ENCODE data around the gene PTTG1IP.

PTTG1IP gene

DNA sequence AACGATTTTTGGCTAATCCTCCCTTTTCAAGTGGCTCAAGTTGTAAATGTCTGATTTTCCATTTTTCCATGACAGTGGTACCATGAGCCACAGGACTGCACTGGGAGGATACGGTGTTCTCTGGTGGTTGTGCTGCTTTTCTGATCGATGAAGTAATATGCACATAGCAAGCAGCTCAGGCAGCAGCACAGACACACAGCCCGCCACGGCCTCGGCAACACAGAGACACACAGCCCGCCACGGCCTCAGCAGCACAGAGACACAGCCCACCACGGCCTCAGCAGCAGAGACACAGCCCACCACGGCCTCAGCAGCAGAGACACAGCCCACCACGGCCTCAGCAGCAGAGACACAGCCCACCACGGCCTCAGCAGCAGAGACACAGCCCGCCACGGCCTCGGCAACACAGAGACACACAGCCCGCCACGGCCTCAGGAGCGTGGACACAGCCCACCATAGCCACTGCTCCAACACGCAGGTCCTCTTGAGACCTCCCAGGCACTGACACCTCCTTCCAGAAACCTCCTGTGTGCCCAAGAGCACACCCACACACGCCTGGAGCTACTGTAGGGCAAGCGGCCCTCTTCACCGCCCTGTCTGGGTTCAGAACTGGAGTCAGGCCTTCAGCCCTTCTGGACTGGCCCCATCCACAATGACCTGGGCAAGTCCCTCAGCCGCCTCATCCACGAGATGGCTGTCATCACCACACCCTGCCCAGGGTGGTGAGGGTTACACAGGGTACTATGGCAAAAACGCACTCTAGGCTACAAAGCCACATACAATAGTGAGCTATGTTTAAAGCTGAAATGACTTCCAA, 10.4 kb downstream of the PTTG1IP start:
- DNase-seq: no peak

DNA sequence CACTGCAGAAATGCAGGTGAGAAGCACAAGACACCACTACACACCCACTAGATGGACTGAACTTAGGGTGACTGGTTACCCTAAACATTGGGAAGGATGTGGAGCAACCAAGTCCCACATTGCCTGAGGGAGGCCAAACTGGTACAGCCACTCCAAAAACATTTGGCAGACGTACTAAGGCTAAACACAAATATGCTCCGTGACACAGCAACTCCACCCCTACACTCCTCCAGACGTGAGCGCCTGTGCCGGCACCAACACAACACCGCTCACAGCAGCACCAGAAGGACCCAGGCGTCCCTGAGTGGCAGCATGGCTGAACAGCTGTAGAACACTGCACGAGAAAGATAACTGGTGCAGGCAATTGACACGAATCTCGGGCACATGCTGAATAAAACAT, 14.7 kb downstream of the PTTG1IP start:
- DNase-seq: no peak

DNA sequence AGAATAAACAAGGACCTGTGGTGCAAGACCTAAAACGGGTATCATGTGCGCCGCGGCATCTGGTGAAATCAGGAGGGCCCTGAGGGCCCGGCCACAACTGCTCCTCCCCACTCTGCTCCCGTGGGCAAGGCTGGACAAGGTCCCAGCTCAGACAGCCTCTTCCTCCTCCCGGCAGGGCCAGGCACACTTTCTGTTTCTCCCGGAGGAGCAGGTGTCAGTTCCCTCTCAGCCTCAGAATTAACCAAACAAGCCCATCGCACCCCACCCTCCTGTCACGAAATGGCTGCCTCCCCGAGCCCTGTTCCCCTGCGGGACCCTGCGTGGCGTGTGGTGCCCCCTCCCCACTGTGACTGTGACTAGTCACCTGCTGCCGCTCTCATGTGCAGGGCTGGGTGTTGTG, 15.2 kb downstream of the PTTG1IP start:
- no peak for DNase-seq

DNA sequence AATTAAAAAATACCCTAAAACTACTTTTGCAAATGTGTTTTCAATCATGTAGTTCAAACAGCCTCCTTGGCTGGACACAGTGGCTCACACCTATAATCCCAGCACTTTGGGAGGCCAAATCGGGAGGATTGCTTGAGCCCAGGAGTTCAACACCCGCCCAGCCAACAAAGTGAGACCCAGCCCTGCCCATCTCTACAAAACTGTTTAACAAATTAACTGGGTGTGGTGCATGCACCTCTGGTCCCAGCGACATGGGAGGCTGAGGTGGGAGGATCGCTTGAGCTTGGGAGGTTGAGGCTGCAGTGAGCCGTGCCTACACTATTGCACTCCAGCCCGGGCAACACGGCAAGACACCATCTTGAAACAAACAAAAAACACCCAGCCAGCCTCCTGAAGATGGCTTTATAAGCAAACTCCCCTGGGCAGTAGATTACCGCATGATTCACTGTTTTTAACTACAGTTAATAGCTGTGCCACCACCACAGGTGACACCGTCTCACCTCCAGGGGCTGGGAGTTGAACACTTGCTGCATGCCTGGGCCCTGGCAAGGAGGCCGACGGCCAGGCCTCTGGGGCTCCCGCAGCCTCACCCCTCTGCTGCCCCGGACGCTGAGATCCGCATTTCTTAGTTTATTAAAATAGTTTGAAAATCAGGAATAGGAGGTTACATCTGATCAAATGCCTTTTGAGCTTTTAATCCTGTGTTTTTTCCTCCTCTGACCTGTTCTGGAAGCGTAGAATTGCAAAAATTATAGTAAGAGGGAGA, 16.2 kb downstream of the PTTG1IP start:
- DNase-seq: no peak

DNA sequence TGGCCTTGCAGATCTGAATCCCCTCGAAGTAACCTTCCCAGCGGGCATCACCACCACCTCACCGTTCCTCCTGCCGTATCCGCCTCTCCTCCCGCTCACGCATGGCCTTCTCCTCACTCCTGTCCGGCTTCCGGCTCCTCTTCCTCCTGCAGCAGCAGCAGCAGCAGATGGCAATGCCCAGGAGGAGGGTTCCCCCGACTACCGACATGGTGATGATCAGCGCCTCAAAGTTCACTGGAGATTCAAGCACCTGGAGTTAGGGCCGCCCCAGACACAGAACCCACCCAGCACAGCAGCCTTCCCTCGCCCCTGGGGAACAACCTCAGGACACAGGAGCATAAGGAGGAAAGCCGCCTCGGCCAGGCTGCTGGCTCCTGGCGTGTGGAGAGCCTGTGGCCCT, 17.4 kb downstream of the PTTG1IP start:
- DNase-seq: no peak

DNA sequence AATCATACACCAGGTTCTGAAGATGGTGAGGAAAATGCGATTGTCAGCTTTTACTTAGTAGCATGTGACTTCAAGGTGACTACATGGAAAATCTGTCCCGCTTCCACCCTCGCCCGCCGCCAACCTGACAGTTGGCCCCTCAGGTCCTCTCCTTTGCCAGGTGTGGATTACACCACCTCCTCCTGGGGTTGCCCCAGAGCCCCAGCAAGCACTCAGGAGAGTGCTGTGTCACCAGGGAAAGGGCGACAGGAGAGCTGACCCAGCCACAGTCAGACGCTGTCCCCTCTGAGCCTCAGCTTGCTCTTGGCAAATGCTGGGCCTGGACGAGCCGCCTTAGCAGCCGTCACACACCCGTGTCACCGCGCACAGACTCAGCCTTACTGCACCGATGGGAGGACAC, 17.9 kb downstream of the PTTG1IP start:
- DNase-seq: no peak

DNA sequence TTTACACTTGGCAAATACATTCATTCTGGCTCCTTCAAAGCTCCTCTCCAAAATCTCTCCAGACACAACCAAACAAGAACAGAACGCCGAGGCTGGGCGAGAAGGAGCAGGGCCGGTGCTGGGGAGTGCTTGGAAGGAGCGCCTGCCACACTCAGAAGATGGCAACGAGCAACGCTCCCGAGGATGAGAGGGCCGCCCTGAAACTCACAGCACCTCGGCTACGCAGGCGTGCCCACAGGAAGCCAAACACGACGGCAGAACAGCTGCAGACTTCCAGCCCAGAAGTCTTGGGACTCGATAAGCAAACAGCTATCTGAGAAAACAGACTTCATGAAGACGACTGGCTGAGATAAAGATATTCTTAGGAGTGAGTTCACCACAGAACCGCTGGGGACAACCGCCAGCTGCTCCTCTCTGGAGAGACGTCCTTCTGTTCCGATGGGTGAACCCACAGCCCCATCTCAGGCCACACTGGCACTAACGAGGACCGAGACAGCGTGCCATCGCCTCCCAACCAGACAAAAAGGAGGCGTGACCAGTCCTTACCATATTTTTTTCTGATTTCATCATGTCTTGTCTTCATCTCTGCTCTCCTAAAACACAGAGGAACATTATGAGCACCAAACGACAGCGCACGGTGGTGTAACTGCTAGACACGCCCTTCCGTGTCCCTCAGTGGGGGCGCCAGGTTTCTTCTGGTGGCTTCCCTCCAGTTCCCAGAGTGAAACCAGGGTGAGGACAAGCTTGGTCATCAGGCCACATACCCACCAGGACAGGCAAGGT, 18.6 kb downstream of the PTTG1IP start:
- no peak for DNase-seq

DNA sequence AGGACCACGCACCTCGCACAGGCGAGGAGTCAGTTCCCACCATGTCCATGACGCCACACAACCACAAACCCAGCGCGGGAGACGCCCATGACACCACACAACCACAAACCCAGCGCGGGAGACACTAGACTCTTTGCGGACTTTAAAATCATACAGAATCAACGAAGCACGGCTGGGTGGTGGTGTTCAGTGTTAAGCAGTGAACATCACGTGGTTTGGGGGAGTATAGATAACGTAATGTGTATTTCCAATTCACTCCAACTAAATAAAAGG, 19.2 kb downstream of the PTTG1IP start:
- DNase-seq: no peak

DNA sequence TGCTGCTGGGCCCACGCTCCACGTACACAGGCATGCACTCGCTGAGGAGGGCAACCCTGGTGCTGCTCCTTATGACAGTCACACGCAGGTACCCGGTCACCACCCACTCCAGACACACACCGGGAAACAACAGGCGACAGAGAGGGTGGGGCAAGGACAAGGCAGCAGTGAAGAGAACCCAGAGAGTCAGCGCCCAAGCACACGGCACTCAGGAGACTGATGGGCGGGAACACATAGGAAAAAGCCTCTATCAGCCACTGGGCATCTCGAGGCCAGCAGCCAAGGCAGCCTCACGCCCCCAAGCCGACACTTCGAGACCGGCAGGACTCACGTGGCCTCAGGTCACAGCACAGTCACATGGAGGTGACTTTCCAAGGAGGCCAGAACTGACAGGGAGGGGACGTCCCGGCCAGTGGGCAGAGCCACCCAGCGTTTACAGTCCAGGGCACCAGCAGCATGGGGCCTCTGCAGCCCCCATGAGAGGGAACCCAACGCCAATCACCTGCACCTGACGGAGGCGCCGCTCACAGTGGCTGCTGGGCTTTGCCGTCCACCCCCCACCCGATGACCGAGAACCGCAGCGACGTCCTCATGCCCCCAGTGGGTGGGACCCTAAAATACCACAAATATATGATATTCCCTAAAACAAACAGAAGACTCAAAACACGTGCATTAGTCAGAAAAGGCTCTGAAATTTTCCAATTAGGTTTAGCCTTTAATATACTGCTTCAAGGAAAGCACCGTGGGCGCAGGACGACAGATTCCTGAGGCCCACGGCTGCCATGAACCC, 19.7 kb downstream of the PTTG1IP start:
- DNase-seq: no peak

DNA sequence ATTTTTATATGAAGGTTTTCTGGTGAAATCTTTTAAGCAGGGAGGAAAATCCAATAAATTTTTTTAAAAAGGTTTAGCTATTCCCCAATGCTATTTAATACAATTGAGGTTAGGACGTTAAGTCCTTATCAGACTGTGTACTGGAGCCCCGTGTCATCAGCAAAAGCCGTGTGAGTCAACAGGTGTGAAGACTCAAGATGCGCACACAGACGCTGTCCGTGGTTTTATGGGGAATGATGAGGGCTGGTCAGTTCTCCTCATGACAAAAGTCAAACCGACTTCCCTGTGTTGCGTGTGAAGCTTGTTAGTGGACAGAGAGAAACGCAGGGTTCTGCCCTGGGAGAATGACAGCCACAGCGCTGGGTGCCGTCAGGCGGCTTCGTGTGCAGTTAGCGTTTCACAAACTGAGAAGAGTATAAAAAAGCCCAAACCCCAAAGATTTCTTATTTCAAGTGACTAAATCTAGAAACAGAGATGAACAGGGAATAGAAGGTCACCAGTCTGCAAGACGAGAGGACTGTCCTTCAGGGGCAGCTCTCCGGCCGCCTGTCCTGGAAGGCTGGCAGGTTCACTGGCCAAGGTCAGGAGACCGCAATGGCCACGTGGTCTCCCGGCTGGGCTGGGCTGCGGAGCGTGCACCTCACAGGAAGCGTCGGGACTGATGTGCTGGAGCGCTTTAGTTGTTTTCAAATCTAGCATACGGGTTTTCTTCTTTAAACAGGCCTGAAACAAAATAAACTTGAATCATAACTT, 22.4 kb downstream of the PTTG1IP start:
- DNase-seq: no peak

DNA sequence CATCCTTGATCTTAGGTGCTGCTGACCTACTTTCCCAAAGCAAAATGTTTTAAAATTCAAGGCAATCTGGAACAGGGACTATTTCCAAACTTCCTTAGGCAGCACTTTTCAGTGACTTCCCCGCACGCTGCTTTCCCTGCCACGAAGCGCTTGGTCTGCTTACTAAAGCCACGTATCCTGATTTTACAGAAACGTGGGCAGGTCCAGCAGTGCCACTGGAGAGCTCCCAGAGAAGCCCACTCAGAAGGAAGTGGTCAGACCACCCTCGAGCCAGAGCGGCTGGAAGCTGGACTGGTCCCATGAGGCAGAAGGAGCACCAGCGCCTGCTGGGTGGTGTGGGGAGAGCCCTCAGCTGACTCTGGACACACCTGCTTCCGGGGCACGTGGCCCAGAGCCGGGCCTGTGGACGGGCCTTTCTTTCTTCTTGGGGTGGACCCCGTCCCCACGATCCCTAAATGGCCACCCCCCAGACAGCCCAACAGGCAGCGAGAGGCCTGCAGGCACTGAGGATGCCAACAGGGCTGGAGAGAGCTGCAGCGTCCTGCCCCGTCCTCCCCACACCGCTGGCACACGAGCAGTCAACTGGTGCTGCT, 23.2 kb downstream of the PTTG1IP start:
- DNase-seq: no peak

DNA sequence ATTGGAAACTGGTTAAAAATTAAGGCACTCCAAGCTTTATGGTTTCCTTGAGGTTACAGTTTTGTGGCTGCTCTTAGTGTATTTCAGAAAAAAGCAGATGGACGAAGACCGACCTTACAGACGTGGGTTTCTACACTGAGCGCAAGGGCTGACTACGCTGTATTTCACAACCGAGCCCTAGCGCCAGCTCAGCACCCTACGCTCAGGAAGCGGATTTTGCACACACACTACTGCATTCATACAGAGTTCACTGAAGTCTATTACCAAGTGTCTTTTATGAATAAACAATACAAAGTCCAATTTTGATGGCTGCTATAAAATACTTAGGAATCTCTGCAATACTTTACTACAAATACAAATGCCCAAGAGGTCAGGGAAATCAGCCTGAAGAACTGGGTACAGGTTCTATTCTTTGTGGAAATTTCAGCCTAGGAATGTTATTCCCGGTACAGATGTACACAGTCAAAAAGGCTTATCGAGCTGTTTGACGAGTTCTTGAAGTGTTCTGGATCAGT, 23.8 kb downstream of the PTTG1IP start:
- no peak for DNase-seq

DNA sequence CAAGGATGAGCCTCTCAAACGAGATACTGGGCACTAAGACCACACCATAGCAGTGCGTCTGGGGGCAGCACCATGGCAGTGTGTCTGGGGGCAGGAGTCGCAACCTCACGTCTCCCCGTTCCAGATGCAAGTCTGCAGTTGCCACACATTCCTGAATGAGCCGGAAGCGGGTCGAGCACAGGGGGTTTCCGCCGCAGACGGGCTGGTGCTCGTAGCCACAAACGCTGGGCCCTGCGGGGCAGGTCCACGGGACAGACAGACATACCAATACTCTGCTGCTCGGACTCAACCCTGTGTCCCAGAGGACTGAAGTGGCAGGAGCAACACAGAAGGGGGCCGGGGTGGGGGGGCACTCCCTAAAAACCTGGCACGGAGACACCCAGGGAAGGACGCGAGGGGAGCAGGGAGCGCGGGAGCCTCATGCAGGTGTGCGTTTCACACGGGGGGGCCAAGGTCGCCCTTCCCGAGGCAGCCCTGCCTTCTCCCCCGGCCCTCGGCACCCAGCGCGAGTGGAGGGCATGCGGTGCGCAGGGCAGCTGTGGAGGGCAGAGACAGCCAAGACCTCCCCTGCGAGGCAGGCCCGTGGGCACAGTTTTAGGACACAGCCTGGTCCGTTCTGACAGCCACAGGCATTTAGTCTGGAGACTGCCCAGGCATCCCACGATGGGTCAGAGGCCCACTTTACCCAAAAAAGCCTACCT, 24.5 kb downstream of the PTTG1IP start:
- no peak for DNase-seq

DNA sequence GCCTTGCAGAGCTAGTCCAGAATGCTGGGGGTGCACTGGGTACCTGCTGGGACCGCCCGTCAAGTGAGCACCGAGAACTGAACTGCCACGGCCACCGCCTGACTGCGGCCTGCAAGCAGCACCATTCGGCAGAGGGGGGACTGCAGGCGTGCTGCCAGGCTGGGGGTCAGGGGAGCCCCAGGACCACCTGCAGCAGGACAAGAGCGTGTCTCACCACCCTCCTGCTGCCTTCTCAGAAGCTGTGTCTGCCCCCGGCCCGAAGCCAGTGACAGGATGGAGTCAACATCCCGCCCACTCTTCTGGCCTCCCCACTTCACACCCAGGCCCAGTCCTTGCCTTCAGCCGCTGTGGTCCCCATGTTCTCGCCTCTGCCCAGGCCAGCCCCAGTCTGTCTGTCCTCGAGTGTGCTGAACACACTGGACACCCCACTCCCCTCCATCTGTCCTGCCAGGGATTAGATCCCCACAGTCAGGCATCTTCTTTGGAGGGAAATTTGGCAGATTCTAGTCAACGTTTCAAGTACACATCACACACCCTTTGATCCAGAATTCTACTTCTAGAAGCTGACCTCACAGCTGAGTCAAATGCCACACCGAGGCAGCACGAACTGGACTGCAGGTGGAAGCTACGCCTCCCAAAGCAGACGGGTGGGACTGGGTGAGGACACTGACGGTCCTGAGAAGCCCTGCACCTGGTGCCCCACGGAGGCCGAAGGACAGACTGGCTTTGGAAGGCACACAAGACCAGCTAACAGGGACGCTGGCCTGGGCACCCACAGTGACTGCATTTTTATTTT, 26.0 kb downstream of the PTTG1IP start:
- DNase-seq: no peak

DNA sequence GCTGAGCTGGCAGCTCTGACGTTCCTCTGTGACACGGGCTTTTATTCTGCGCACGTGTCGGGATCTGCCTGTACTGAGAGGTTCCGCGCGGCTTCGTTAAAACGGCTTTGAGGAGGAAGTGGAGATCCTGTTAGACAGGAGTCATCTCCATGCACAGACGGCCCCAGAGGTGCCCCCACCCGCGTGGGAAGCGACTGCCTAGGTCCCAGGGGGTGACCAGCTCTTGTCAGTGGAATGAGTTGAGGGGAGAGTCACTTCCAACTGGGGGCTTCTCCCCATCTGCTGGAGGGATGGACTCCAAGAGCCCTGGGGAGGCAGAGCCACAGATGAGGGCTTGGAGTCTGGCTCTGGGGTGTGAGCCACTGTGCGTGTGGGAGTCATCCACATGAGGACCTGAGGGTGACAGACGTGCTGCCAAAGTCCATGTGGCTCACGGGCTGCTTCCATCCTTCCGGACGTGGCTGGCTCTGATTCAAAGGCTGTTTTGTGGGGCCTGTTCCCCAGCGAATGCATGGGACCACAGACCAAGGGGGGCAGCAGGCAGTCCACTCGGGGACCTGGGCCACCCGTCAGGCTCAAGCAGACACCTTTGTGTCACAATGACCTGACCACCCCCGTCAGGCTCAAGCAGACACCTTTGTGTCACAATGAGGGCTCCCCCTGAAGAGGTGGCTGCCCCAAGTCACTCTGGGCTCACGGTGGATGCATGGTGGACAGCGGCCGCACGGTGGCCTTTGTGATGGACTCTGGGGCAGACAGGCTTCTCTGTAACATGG, 26.8 kb downstream of the PTTG1IP start:
- no peak for DNase-seq

DNA sequence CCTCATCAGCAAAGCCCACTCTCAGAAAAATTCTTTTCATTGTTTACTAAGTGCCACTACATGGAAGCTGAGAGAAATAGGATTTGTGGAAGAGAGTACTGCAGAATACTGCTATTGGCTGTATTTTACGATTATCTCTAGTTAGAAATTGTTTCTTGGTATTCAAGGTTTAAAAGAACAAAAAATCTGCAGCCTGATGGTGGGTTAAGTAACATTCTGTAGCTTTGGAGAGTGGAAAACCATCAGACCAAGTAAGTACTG, 27.3 kb downstream of the PTTG1IP start:
- DNase-seq: no peak

DNA sequence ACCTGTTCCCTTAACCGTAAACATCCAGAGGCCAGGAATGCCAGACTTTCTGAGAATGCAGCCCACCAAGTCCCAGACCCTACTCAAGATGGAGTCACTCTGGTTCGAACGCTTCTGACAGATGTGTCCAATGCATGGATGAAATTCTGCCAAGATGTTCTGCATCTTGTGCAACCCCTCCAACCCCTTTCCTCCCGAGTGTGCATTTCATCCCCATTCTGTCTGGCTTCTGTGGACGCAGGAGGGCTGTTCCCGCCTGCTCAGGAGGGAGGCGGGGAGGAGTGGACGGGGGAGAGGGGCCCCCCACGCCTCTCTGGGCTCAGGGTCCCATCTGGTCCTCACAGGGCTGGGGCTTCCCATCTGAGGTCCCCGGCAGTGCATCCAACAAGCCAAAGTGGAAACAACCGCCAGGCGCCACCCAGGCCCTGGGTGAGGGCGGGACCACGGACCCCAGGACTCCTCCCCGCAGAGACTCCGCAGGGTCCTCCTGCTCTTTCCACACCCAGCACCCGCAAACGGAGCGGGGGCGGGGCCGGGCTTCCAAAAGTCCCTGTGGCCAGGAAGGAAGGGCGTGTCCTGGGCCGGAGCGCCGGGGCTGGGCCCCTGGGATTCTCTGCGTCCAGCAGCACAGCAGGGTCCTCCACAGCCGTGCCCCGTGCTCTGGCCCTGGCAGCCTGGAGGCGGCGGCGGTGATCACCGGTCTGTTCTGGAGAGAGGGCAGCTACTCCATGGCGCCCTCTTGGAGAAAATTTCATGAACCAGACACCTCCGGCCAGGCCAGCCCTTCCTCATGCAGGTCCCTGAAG, 27.9 kb downstream of the PTTG1IP start:
- no peak for DNase-seq

DNA sequence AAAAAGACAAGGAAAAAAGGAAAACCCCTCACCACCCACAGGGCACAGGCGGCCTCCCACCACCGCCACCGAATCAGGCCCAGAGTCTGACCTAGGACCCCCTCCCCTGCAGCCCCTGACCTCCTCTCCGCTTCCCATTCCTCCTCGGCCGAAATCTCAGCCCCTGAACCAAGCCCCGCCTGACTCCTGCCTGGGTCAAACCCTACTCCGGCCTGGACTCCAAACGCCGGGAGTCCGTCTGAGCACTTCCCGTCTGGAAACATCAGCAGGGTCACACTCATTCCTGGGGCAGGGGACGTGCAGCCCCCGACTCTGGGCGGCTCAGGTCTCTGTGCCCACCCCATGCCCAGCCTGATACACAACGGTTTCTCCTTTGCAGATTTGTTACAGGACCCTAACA, 29.2 kb downstream of the PTTG1IP start:
- DNase-seq: no peak
